ENCODE results near the gene KRTAP25-1.

The KRTAP25-1 gene

DNA sequence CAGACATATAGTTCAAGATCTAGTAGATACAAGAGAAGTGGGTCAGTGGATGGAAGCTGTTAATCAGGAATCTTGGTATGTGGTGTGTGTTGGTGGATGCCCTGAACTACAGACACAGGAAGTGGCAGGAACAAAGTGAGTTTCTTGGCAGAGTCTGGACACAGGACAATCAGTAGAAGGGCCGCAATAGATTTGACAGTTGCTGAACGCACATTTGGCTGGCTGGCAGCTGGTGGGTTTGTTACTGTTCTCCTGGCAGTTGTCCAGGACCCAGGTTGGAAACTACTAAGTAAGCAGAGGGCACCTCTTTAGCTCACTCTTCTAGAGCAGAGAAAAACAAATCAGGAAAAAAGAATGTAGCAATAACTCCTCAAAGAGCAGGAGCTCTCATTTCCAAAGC lies 17.6 kb upstream of the KRTAP25-1 start:
- no peaks in the 10 kb centered on the region for H3K36me3 ChIP-seq (ENCODE audit: control insufficient read depth in 1 of 2, insufficient read depth in 2 of 2, low read length in 2 of 2)
- no peaks in the 10 kb centered on the region for H3K4me1 ChIP-seq (ENCODE audit: control insufficient read depth in 1 of 2, insufficient read depth in 2 of 2, low read length in 2 of 2)
- no peak overlapping the region for H3K27ac ChIP-seq (ENCODE audit: low read length)

DNA sequence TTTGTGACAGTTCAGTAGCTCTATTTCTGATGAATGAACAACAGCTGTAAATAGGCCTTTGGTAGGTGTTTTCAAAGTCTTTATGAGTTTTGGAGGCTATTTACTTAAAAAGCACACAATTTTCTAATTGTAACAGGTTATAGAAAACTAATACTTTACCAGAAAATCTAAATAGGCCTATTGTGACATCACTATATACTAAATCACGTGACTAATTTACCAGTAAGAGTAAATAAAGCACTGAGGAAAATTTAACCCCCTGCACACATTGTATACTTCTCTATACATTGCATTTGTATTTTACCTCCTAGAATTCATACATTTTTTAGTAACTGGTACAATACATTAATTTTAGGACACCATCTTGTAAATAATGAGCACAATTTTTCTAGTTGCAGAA lies 15.8 kb upstream of the KRTAP25-1 start:
- no peaks in the 10 kb centered on the region for H3K27me3 ChIP-seq (ENCODE audit: low read depth, low read length)
- no peaks in the 10 kb centered on the region for H3K36me3 ChIP-seq (ENCODE audit: control insufficient read depth in 1 of 2, insufficient read depth in 2 of 2, low read length in 2 of 2)
- H3K27ac ChIP-seq (ENCODE audit: low read length): no peak overlapping the region
- H3K4me3 ChIP-seq (ENCODE audit: low read depth in 1 of 2, low read length in 2 of 2): no peak overlapping the region
- H3K4me1 ChIP-seq (ENCODE audit: control insufficient read depth in 1 of 2, insufficient read depth in 2 of 2, low read length in 2 of 2): no peaks in the 10 kb centered on the region
- peaks cover 0 to 4% of the 10 kb centered on the region in 2 donors for H3K9me3 ChIP-seq (ENCODE audit: control insufficient read depth in 1 of 2, low read length in 2 of 2)

More for the DNA sequence above, 17.6 kb upstream of the KRTAP25-1 start:
- no peak overlapping the region for H3K4me3 ChIP-seq (ENCODE audit: low read depth in 1 of 2, low read length in 2 of 2)
- peaks cover 0 to 2% of the 10 kb centered on the region in 2 donors for H3K9me3 ChIP-seq (ENCODE audit: control insufficient read depth in 1 of 2, low read length in 2 of 2)
- H3K27me3 ChIP-seq (ENCODE audit: low read depth, low read length): no peaks in the 10 kb centered on the region

- Histone ChIP-seq H3K36me3 (ENCODE audit: control insufficient read depth in 1 of 2, insufficient read depth in 2 of 2, low read length in 2 of 2) (no peaks in the 10 kb centered on the region), H3K9me3 (ENCODE audit: control insufficient read depth in 1 of 2, low read length in 2 of 2) (no peaks in the 10 kb centered on the region), H3K4me3 (ENCODE audit: low read depth in 1 of 2, low read length in 2 of 2) (no peak within 1 kb of the TSS), H3K4me1 (ENCODE audit: control insufficient read depth in 1 of 2, insufficient read depth in 2 of 2, low read length in 2 of 2) (no peaks in the 10 kb centered on the region), H3K27me3 (ENCODE audit: low read depth, low read length) (no peaks in the 10 kb centered on the region), H3K27ac (ENCODE audit: low read length) (no peak within 1 kb of the TSS)
These were observed 6.5 kb downstream of the KRTAP25-1 start, which contains the start of gene KRTAP24-1 for GRCh38 chr21:30282850-30283249. Gene KRTAP24-1 (minus strand): TSS chr21:30282950. CDS start chr21:30282932, 18 bp downstream.

DNA sequence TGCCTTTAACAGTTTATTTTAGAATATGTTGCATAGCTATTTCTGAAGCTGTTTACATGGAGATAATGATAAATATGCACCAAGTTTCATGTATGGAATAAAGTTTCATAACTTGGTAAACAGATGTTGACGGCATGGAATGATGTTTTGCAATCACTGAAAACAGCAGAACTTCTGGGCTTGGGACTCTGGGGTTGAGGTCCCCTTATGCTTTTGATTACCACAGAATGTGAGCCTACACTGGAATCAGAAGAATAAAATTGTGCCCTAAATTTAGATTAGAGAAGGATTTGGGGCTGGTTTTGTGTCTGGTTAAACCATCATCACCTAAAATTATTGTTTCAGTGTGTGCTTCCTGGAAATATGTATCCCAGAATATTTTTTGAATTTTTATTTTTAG lies 17.7 kb downstream of the KRTAP25-1 start:
- H3K27me3 ChIP-seq (ENCODE audit: low read depth, low read length): no peaks in the 10 kb centered on the region
- H3K9me3 ChIP-seq (ENCODE audit: control insufficient read depth in 1 of 2, low read length in 2 of 2): no peaks in the 10 kb centered on the region
- H3K4me3 ChIP-seq (ENCODE audit: low read depth in 1 of 2, low read length in 2 of 2): no peak overlapping the region
- no peak overlapping the region for H3K27ac ChIP-seq (ENCODE audit: low read length)
- H3K36me3 ChIP-seq (ENCODE audit: control insufficient read depth in 1 of 2, insufficient read depth in 2 of 2, low read length in 2 of 2): no peaks in the 10 kb centered on the region
- no peaks in the 10 kb centered on the region for H3K4me1 ChIP-seq (ENCODE audit: control insufficient read depth in 1 of 2, insufficient read depth in 2 of 2, low read length in 2 of 2)

- Histone ChIP-seq H3K36me3 (ENCODE audit: control insufficient read depth in 1 of 2, insufficient read depth in 2 of 2, low read length in 2 of 2) (no peaks in the 10 kb centered on the region), H3K4me3 (ENCODE audit: low read depth in 1 of 2, low read length in 2 of 2) (no peak overlapping the region), H3K4me1 (ENCODE audit: control insufficient read depth in 1 of 2, insufficient read depth in 2 of 2, low read length in 2 of 2) (no peaks in the 10 kb centered on the region), H3K9me3 (ENCODE audit: control insufficient read depth in 1 of 2, low read length in 2 of 2) (no peaks in the 10 kb centered on the region), H3K27ac (ENCODE audit: low read length) (no peak overlapping the region), H3K27me3 (ENCODE audit: low read depth, low read length) (no peaks in the 10 kb centered on the region)
These were observed 18.2 kb downstream of the KRTAP25-1 start for GRCh38 chr21:30271156-30271555.

GRCh38 chr21:30269803-30270530 lies 19.3 kb downstream of the KRTAP25-1 start:
- Histone ChIP-seq H3K36me3 (ENCODE audit: control insufficient read depth in 1 of 2, insufficient read depth in 2 of 2, low read length in 2 of 2) (no peaks in the 10 kb centered on the region), H3K4me1 (ENCODE audit: control insufficient read depth in 1 of 2, insufficient read depth in 2 of 2, low read length in 2 of 2) (no peaks in the 10 kb centered on the region), H3K27ac (ENCODE audit: low read length) (no peak overlapping the region), H3K27me3 (ENCODE audit: low read depth, low read length) (no peaks in the 10 kb centered on the region), H3K4me3 (ENCODE audit: low read depth in 1 of 2, low read length in 2 of 2) (no peak overlapping the region), H3K9me3 (ENCODE audit: control insufficient read depth in 1 of 2, low read length in 2 of 2) (no peaks in the 10 kb centered on the region)

DNA sequence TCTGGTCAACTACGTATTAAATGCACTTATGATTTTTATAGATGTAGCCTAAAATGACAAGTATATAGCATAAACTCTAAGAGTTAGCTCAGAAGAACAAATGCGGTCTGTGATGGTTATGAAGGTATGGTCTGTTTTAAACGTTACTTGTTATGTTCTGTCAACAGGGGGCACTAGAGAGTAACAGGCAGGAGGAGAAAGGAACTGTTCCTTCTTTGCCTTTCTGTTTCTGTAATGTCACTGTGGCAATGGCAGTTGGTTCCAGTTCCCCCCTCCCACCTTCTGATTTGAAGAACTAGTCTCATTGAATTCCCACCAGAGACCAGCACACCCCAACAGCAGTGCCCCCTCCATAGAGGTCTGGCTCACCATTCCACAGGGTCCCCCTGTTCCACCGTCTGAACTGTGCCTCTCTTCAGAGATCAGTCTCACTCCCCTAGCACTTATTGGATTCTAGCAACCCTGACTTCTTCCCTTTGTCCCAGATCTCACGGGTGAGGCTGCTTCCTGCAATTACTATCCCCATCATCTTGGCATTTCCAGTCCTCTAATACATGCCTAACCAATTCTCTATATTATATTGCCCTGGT lies 20.6 kb downstream of the KRTAP25-1 start:
- H3K27ac ChIP-seq (ENCODE audit: low read length): no peak overlapping the region
- no peaks in the 10 kb centered on the region for H3K9me3 ChIP-seq (ENCODE audit: control insufficient read depth in 1 of 2, low read length in 2 of 2)

DNA sequence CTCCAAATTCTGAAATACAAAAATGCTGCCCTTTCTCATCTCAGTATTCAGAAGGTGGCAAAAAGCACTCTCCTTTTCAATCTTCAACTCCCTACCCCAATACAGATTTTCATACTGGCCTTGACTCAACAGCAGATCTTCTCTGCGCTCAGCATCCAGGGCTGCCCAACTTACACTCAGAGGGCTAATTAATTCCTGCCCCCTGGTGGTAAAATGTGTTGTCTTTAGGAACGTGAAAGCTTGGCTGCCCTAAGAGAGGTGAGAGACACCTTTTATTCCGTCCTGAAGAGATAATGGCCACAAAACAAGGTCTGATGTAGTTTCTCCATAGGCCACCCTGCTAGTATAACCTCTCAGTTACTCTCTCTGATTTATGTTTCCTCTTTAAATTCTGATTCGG lies 31.5 kb downstream of the KRTAP25-1 start:
- H3K27ac ChIP-seq (ENCODE audit: low read length): no peak overlapping the region
- no peak overlapping the region for H3K4me3 ChIP-seq (ENCODE audit: low read depth in 1 of 2, low read length in 2 of 2)
- no peaks in the 10 kb centered on the region for H3K9me3 ChIP-seq (ENCODE audit: control insufficient read depth in 1 of 2, low read length in 2 of 2)
- H3K36me3 ChIP-seq (ENCODE audit: control insufficient read depth in 1 of 2, insufficient read depth in 2 of 2, low read length in 2 of 2): no peaks in the 10 kb centered on the region
- no peaks in the 10 kb centered on the region for H3K27me3 ChIP-seq (ENCODE audit: low read depth, low read length)
- H3K4me1 ChIP-seq (ENCODE audit: control insufficient read depth in 1 of 2, insufficient read depth in 2 of 2, low read length in 2 of 2): no peaks in the 10 kb centered on the region

More for the DNA sequence above, 20.6 kb downstream of the KRTAP25-1 start:
- Histone ChIP-seq H3K27me3 (ENCODE audit: low read depth, low read length) (no peaks in the 10 kb centered on the region), H3K36me3 (ENCODE audit: control insufficient read depth in 1 of 2, insufficient read depth in 2 of 2, low read length in 2 of 2) (no peaks in the 10 kb centered on the region), H3K4me3 (ENCODE audit: low read depth in 1 of 2, low read length in 2 of 2) (no peak overlapping the region), H3K4me1 (ENCODE audit: control insufficient read depth in 1 of 2, insufficient read depth in 2 of 2, low read length in 2 of 2) (no peaks in the 10 kb centered on the region)

- Histone ChIP-seq H3K36me3 (ENCODE audit: control insufficient read depth in 1 of 2, insufficient read depth in 2 of 2, low read length in 2 of 2) (no peaks in the 10 kb centered on the region), H3K27ac (ENCODE audit: low read length) (no peak overlapping the region), H3K4me3 (ENCODE audit: low read depth in 1 of 2, low read length in 2 of 2) (no peak overlapping the region), H3K27me3 (ENCODE audit: low read depth, low read length) (no peaks in the 10 kb centered on the region), H3K4me1 (ENCODE audit: control insufficient read depth in 1 of 2, insufficient read depth in 2 of 2, low read length in 2 of 2) (no peaks in the 10 kb centered on the region), H3K9me3 (ENCODE audit: control insufficient read depth in 1 of 2, low read length in 2 of 2) (no peaks in the 10 kb centered on the region)
These were observed 33.2 kb downstream of the KRTAP25-1 start for GRCh38 chr21:30256100-30256499.

GRCh38 chr21:30255679-30256078 lies 33.6 kb downstream of the KRTAP25-1 start:
- Histone ChIP-seq H3K4me3 (ENCODE audit: low read depth in 1 of 2, low read length in 2 of 2) (no peak overlapping the region), H3K9me3 (ENCODE audit: control insufficient read depth in 1 of 2, low read length in 2 of 2) (no peaks in the 10 kb centered on the region), H3K27ac (ENCODE audit: low read length) (no peak overlapping the region), H3K4me1 (ENCODE audit: control insufficient read depth in 1 of 2, insufficient read depth in 2 of 2, low read length in 2 of 2) (no peaks in the 10 kb centered on the region), H3K36me3 (ENCODE audit: control insufficient read depth in 1 of 2, insufficient read depth in 2 of 2, low read length in 2 of 2) (no peaks in the 10 kb centered on the region), H3K27me3 (ENCODE audit: low read depth, low read length) (no peaks in the 10 kb centered on the region)

- H3K9me3 ChIP-seq (ENCODE audit: control insufficient read depth in 1 of 2, low read length in 2 of 2): no peaks in the 10 kb centered on the region
- no peaks in the 10 kb centered on the region for H3K4me1 ChIP-seq (ENCODE audit: control insufficient read depth in 1 of 2, insufficient read depth in 2 of 2, low read length in 2 of 2)
These were observed 37.5 kb downstream of the KRTAP25-1 start for GRCh38 chr21:30251781-30252180.

More at GRCh38 chr21:30251781-30252180, 37.5 kb downstream of the KRTAP25-1 start:
- no peaks in the 10 kb centered on the region for H3K36me3 ChIP-seq (ENCODE audit: control insufficient read depth in 1 of 2, insufficient read depth in 2 of 2, low read length in 2 of 2)
- no peak overlapping the region for H3K4me3 ChIP-seq (ENCODE audit: low read depth in 1 of 2, low read length in 2 of 2)
- no peak overlapping the region for H3K27ac ChIP-seq (ENCODE audit: low read length)
- H3K27me3 ChIP-seq (ENCODE audit: low read depth, low read length): no peaks in the 10 kb centered on the region
